Activated naive CD8-positive, alpha-beta T cell treated with anti-CD3 and anti-CD28 coated beads, Interleukin-2, amount 10 ng/mL, durations not matched to agents 7 days and 5 days (primary cell): Measurements from ENCODE around the gene SLC25A18. TPM values are rescaled to one million over a fixed set of nuclear protein-coding genes. Genes with fewer than 3 reads are reported as not detected.
"Not testable (repeated sequence)": the region's sequence is repeated elsewhere in the genome, so short reads cannot be mapped to it uniquely, and the experiment has no call there.

Experiments used
- ATAC-seq: fragments of 150-1000 bp; cut with Tn5 transposase; one replicate; pipeline ENCODE4 v1.10.0; 2021; ENCODE audit warnings: low read depth, moderate library complexity
- POLR2A ChIA-PET: fragments of 350-600 bp; sonication (Branson Sonifier 250); formaldehyde crosslinking; loops from one replicate; lab custom pipeline; 2021; ENCODE audit warnings: antibody characterized with exemption; lab: Charles Lee
- DNase-seq: peaks from one replicate; pipeline ENCODE4 v3.0.0; 2021
- H3K27ac Mint-ChIP-seq: one replicate; pipeline ENCODE4 v1.8.0; 2022; ENCODE audit warnings: mild to moderate bottlenecking, mixed read lengths
- H3K27me3 Mint-ChIP-seq: one replicate; pipeline ENCODE4 v1.8.0; 2022; ENCODE audit warnings: mild to moderate bottlenecking, moderate library complexity, mixed read lengths
- H3K36me3 Mint-ChIP-seq: one replicate; pipeline ENCODE4 v1.8.0; 2021; ENCODE audit warnings: mild to moderate bottlenecking, mixed read lengths
- H3K4me1 Mint-ChIP-seq: one replicate; pipeline ENCODE4 v1.8.0; 2021; ENCODE audit warnings: mixed read lengths
- H3K4me3 Mint-ChIP-seq: one replicate; pipeline ENCODE4 v1.8.0; 2022; ENCODE audit warnings: mild to moderate bottlenecking, moderate library complexity, mixed read lengths
- H3K9me3 Mint-ChIP-seq: one replicate; pipeline ENCODE4 v1.8.0; 2021; ENCODE audit warnings: mixed read lengths
- total RNA-seq, 2 experiments: library from RNA; stranded (reverse); gene quantifications; one replicate each; pipeline ENCODE4 v1.2.3, GENCODE V29; 2021

SLC25A18 gene
- total RNA-seq, 2 experiments from 2014 or later = not detected

GRCh38 chr22:17549183-17549582, 14.1 kb upstream of the SLC25A18 start:
- H3K4me1 Mint-ChIP-seq = peaks cover 2% of the 10 kb centered on the region
- no peaks in the 10 kb centered on the region for H3K9me3 Mint-ChIP-seq
- POLR2A ChIA-PET = interaction anchor here (0.7 kb wide), 1 partner anchor 1581 kb away, joined by 3 read pairs; no protein-coding TSS in a partner anchor
- no peaks in the 10 kb centered on the region for H3K27me3 Mint-ChIP-seq
- ATAC-seq (no peak), DNase-seq (no peak)
- no peak overlapping the region for H3K4me3 Mint-ChIP-seq
- H3K27ac Mint-ChIP-seq = no peak overlapping the region
- no peaks in the 10 kb centered on the region for H3K36me3 Mint-ChIP-seq

GRCh38 chr22:17549655-17550054, 13.6 kb upstream of the SLC25A18 start:
- Mint-ChIP-seq H3K27ac (no peak overlapping the region), H3K9me3 (no peaks in the 10 kb centered on the region), H3K27me3 (no peaks in the 10 kb centered on the region), H3K4me3 (no peak overlapping the region), H3K4me1 (peaks cover 2% of the 10 kb centered on the region), H3K36me3 (no peaks in the 10 kb centered on the region)
- ATAC-seq (no peak), DNase-seq (no peak)
- POLR2A ChIA-PET = interaction anchor here (0.7 kb wide), 1 partner anchor 1580 kb away, joined by 3 read pairs; no protein-coding TSS in a partner anchor

GRCh38 chr22:17552737-17553136, 10.6 kb upstream of the SLC25A18 start:
- Mint-ChIP-seq H3K27ac (no peak overlapping the region), H3K4me3 (no peak overlapping the region), H3K36me3 (no peaks in the 10 kb centered on the region), H3K9me3 (no peaks in the 10 kb centered on the region), H3K4me1 (peaks cover 2% of the 10 kb centered on the region), H3K27me3 (no peaks in the 10 kb centered on the region)
- POLR2A ChIA-PET = no interaction called here
- DNase-seq (no peak), ATAC-seq (no peak)

- POLR2A ChIA-PET = no interaction called here
- Mint-ChIP-seq H3K27me3 (peaks cover 2% of the 10 kb centered on the region), H3K36me3 (no peaks in the 10 kb centered on the region), H3K27ac (no peak overlapping the region), H3K4me3 (no peak overlapping the region), H3K9me3 (no peaks in the 10 kb centered on the region), H3K4me1 (no peaks in the 10 kb centered on the region)
- ATAC-seq = no peak
- no peak for DNase-seq
These were observed 8.5 kb upstream of the SLC25A18 start for GRCh38 chr22:17554814-17555213.

- H3K9me3 Mint-ChIP-seq = no peaks in the 10 kb centered on the region
- H3K27ac Mint-ChIP-seq = no peak overlapping the region
- no peaks in the 10 kb centered on the region for H3K4me1 Mint-ChIP-seq
- H3K27me3 Mint-ChIP-seq = peaks cover 6% of the 10 kb centered on the region
- no peak for DNase-seq
- no peak for ATAC-seq
- H3K4me3 Mint-ChIP-seq = no peak overlapping the region
- no peaks in the 10 kb centered on the region for H3K36me3 Mint-ChIP-seq
- POLR2A ChIA-PET = no interaction called here
These were observed 4.1 kb upstream of the SLC25A18 start for GRCh38 chr22:17559188-17559587.

- Mint-ChIP-seq H3K4me1 (no peaks in the 10 kb centered on the region), H3K36me3 (no peaks in the 10 kb centered on the region), H3K4me3 (no peak overlapping the region), H3K9me3 (no peaks in the 10 kb centered on the region), H3K27me3 (peaks cover 5% of the 10 kb centered on the region), H3K27ac (no peak overlapping the region)
- POLR2A ChIA-PET = no interaction called here
- no peak for ATAC-seq
- DNase-seq = no peak
These were observed 666 bp downstream of the SLC25A18 start for GRCh38 chr22:17563936-17564391.

- not testable (repeated sequence) for H3K27me3 Mint-ChIP-seq, H3K27ac Mint-ChIP-seq, H3K4me3 Mint-ChIP-seq
These were observed 2.9 kb downstream of the SLC25A18 start for GRCh38 chr22:17566016-17566687.

GRCh38 chr22:17566776-17567175, 3.5 kb downstream of the SLC25A18 start:
- H3K4me3 Mint-ChIP-seq = no peak overlapping the region
- peaks cover 9% of the 10 kb centered on the region for H3K27me3 Mint-ChIP-seq
- no peak overlapping the region for H3K27ac Mint-ChIP-seq
- no peak for ATAC-seq
- no peak for DNase-seq
- no peaks in the 10 kb centered on the region for H3K9me3 Mint-ChIP-seq
- H3K4me1 Mint-ChIP-seq = no peaks in the 10 kb centered on the region
- no peaks in the 10 kb centered on the region for H3K36me3 Mint-ChIP-seq
- POLR2A ChIA-PET = no interaction called here

More at GRCh38 chr22:17566016-17566687, 2.9 kb downstream of the SLC25A18 start:
- H3K36me3 Mint-ChIP-seq, H3K4me1 Mint-ChIP-seq, DNase-seq, H3K9me3 Mint-ChIP-seq, ATAC-seq: not testable (repeated sequence)
- POLR2A ChIA-PET = interaction anchor here (0.6 kb wide), 1 partner anchor 272 kb away, joined by 3 read pairs; no protein-coding TSS in a partner anchor

GRCh38 chr22:17569971-17570511, 6.7 kb downstream of the SLC25A18 start:
- Mint-ChIP-seq H3K36me3 (no peaks in the 10 kb centered on the region), H3K4me1 (no peaks in the 10 kb centered on the region), H3K4me3 (no peak overlapping the region), H3K27me3 (peaks cover 5% of the 10 kb centered on the region), H3K27ac (no peak overlapping the region), H3K9me3 (no peaks in the 10 kb centered on the region)
- DNase-seq = no peak
- POLR2A ChIA-PET = no interaction called here
- ATAC-seq = no peak

GRCh38 chr22:17570851-17571631, 7.7 kb downstream of the SLC25A18 start:
- POLR2A ChIA-PET = no interaction called here
- no peak for ATAC-seq
- H3K27ac Mint-ChIP-seq = no peak overlapping the region

GRCh38 chr22:17575151-17575550, 11.9 kb downstream of the SLC25A18 start:
- no peak for ATAC-seq
- DNase-seq = no peak
- Mint-ChIP-seq H3K36me3 (no peaks in the 10 kb centered on the region), H3K4me1 (no peaks in the 10 kb centered on the region), H3K9me3 (no peaks in the 10 kb centered on the region), H3K27ac (no peak overlapping the region), H3K4me3 (no peak overlapping the region), H3K27me3 (peaks cover 5% of the 10 kb centered on the region)
- POLR2A ChIA-PET = no interaction called here

More at GRCh38 chr22:17570851-17571631, 7.7 kb downstream of the SLC25A18 start:
- Mint-ChIP-seq H3K4me1 (no peaks in the 10 kb centered on the region), H3K9me3 (no peaks in the 10 kb centered on the region), H3K27me3 (peaks cover 5% of the 10 kb centered on the region), H3K36me3 (no peaks in the 10 kb centered on the region), H3K4me3 (no peak overlapping the region)
- DNase-seq = no peak

- Mint-ChIP-seq H3K27ac (no peak overlapping the region), H3K36me3 (no peaks in the 10 kb centered on the region), H3K9me3 (no peaks in the 10 kb centered on the region), H3K4me1 (no peaks in the 10 kb centered on the region), H3K27me3 (peaks cover 4% of the 10 kb centered on the region), H3K4me3 (no peak overlapping the region)
- DNase-seq = no peak
- POLR2A ChIA-PET = interaction anchor here (0.6 kb wide), 1 partner anchor 118 kb away, joined by 4 read pairs; no protein-coding TSS in a partner anchor
- ATAC-seq = no peak
These were observed 12.4 kb downstream of the SLC25A18 start for GRCh38 chr22:17575681-17576080.

- Mint-ChIP-seq H3K36me3 (no peaks in the 10 kb centered on the region), H3K4me3 (no peak overlapping the region), H3K4me1 (no peaks in the 10 kb centered on the region), H3K9me3 (no peaks in the 10 kb centered on the region), H3K27me3 (no peaks in the 10 kb centered on the region), H3K27ac (no peak overlapping the region)
- ATAC-seq (no peak), DNase-seq (no peak)
- POLR2A ChIA-PET = interaction anchor here (0.6 kb wide), 1 partner anchor 119 kb away, joined by 4 read pairs; no protein-coding TSS in a partner anchor
These were observed 13.2 kb downstream of the SLC25A18 start for GRCh38 chr22:17576470-17576869.
